GM12875 (cell line): ENCODE measurements around the gene PTTG1.

Experiments used
- H3K4me3 ChIP-seq: one replicate; pipeline ENCODE4 v1.5.1; 2011; ENCODE audit warnings: low read depth, low read length, control low read depth
- TF ChIP-seq, protein P1 (sequence below): IDR thresholded peaks from 2 replicates; pipeline ENCODE4 v1.5.1; 2011; ENCODE audit warnings: low read depth, mild to moderate bottlenecking, control low read depth, inconsistent platforms, low read length, moderate library complexity, borderline replicate concordance; ENCODE audit not compliant: insufficient read depth

The PTTG1 gene

DNA sequence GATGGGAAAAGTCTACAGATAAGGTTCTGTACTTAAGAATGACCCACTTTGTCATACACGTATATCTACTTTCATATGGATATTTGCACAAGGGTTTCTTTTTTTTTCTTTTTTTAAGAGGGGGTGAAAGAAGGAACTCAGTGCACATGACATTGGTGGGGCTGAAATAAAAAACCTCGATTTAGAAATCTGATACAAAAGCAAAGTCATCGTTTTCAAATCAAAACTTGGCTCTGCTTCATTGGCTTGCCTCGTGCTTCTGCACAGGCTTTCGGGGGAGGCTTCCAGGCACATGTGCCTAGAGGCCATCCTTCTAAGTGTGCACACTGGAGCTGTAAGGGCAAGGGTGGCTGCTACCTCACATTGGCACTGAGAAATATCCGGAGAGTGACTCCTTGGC, 31.1 kb downstream of the PTTG1 start:
- TF ChIP-seq, protein P1, sequence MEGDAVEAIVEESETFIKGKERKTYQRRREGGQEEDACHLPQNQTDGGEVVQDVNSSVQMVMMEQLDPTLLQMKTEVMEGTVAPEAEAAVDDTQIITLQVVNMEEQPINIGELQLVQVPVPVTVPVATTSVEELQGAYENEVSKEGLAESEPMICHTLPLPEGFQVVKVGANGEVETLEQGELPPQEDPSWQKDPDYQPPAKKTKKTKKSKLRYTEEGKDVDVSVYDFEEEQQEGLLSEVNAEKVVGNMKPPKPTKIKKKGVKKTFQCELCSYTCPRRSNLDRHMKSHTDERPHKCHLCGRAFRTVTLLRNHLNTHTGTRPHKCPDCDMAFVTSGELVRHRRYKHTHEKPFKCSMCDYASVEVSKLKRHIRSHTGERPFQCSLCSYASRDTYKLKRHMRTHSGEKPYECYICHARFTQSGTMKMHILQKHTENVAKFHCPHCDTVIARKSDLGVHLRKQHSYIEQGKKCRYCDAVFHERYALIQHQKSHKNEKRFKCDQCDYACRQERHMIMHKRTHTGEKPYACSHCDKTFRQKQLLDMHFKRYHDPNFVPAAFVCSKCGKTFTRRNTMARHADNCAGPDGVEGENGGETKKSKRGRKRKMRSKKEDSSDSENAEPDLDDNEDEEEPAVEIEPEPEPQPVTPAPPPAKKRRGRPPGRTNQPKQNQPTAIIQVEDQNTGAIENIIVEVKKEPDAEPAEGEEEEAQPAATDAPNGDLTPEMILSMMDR = no peak
- no peak overlapping the region for H3K4me3 ChIP-seq

DNA sequence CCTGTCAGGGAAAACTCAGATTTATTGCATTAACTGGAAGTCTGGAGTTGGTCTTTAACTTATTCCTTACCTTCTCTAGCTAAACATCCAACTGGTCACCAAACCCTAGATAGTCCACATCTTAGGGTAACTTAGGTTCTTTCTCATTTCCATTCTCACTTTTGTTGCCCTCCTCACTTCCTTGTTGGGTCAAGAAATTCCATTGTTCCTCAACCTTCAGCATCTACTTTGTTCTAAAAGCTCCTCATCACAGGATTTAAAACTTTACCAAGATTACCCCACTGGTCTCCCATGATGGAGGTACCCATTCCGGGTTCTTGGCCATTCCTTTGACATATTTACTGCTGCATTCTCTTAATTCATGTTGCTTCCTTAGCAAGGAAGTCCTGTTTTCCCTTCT, 32.1 kb downstream of the PTTG1 start:
- TF ChIP-seq, protein P1 = no peak
- no peak overlapping the region for H3K4me3 ChIP-seq

DNA sequence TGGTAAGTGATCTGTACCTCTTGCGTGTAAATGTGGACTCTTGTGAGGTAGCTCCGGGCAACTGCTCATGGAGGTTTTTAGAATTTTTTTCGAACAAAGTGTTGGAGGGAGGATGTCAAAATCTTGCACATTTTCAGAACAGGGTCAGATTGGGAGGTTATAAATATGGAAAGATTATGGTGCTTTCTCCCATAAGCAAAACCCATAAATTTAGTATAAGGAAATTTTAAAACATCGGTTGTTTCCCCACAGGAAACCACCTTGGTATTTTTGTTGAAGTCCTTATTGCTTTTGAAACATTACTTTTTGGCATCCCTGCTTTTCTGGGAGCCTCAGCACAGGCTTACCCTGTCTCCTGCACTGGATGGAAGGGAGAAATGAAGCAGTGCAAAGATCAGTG, 33.9 kb downstream of the PTTG1 start:
- TF ChIP-seq, protein P1 = no peak
- no peak overlapping the region for H3K4me3 ChIP-seq

DNA sequence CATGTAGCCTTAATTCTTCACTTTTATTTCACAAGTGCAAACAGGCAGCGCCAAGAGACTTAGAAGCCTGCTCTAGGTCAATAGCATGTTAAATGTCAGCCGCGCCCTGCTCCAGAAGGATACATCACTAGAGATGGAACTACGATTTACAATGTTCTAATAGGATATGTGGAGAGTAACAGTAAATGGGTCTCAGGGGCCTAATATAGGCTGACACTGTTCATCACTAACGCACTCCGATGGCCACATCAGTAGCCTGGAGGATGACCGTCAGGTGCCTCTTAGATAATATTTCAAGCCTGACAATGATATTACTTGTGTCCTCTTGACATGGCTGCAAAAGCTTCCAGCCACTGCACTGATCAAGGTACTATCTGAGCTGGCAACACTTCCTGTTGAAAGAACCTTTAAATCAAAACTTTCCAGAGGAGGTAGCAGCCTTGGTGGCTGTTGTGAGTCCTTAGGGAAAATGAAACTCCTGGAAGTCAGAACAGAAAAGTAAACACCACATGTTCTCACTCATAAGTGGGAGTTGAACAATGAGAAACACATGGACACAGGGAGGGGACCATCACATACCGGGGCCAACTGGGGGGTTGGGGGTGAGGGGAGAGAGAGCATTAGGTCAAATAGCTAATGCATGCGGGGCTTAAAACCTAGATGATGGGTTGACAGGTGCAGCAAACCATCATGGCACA, 35.0 kb downstream of the PTTG1 start:
- TF ChIP-seq, protein P1 = no peak
- H3K4me3 ChIP-seq = no peak overlapping the region

DNA sequence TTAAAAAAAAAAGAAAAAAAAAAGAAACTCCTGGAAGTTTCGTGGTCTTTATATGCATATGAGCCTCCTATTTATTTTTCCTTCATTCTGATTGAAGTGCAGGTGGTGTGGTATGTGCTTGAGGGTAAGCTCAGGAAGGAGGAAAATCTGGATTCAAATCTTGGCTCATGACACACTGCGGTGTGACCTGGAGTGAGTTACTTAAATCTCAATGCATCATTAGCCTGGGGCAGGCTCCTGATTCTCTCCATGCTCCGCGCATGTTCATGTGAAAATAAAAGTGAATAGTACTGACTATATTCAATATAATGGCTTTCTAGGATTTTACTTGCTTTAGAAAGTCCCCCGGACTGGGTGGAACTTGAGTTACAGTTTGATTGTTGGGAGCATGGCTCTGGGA, 35.6 kb downstream of the PTTG1 start:
- no peak overlapping the region for H3K4me3 ChIP-seq
- TF ChIP-seq, protein P1 = no peak

DNA sequence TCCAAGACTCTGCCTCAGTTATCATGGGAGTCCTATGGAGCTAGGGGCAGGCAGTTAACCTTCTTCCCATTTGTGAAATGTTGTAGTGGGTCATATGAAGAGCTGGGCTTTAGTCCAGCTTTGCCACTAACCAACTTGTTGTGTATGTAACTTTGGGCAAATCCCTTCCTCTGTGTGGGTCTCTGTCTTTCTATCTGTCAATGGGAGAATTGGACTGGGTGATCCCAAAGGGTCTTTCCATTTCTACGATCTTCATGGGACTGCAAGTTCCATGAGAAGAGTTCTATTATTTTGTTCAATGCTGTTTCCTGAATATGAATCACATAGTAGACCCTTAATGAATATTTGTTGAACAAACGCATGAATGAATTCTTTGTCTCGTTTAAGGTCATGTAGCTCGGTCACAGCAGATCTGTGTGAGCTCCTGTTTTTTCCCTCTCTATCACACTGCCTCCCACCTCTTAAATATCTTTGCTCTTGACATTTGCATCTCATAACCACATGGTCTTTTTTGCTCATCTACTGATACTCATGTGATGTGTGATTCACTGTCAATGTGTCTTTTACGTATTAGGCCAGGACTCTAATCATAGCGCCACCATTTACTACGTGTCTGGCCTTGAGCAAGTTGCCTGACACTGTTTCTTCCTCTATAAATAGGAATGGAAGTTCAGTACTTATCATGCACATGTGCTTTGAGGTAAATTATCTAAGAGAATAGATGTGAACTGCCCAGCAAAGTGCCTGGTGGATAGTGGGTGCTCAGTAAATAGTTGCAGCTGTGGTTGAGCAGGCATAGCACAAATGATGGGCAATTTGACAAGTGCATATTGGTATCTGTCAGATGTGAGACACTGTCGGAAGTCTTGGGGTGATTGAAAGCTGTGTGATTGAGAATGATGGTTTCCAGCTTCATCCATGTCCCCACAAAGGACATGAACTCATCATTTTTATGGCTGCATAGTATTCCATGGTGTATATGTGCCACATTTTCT, 37.4 kb downstream of the PTTG1 start:
- no peak overlapping the region for H3K4me3 ChIP-seq
- TF ChIP-seq, protein P1 = no peak
